GM20000 (cell line): ENCODE results near the gene CCDC70.

Experiments
- DNase-seq: peaks from one replicate; pipeline ENCODE4 v3.0.0; 2012; ENCODE audit warnings: low spot score
- TF ChIP-seq, protein P1 (sequence below): IDR thresholded peaks from 2 replicates; pipeline ENCODE4 v1.5.1; 2012; ENCODE audit warnings: mild to moderate bottlenecking, control low read depth; ENCODE audit errors: extremely low read depth, missing control alignments

The CCDC70 gene

DNA sequence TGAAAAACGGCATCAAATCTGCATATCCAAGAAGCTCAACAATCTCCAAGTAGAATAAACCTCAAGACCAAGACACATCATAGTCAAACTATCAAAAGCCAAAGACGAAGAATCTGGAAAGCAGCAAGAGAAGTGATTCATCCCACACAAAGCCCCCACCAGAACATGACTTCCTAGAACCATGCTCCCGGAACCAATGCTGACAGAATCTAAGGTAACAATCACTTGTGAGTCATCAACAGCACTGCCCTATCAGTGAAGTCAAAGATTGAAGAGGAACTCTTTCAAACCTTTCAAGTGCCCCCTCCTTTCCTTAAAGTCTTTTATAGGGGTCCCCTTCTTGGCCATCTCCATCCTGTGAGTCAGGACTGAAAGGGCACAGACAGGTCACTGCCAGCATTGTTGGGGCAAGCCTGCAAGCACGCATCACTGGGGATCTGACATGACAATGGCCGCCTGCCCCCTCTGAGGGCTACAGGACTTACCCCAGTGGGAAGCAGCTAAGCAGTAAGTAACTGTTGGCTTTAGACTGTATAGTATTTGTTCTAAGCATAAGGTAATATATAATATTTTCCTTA, at the start of gene CCDC70:
Gene CCDC70 (plus strand): TSS at position 247 of the 578 bp plus-strand sequence. CDS start 3,443 bp downstream, outside the sequence.
- TF ChIP-seq, protein P1, sequence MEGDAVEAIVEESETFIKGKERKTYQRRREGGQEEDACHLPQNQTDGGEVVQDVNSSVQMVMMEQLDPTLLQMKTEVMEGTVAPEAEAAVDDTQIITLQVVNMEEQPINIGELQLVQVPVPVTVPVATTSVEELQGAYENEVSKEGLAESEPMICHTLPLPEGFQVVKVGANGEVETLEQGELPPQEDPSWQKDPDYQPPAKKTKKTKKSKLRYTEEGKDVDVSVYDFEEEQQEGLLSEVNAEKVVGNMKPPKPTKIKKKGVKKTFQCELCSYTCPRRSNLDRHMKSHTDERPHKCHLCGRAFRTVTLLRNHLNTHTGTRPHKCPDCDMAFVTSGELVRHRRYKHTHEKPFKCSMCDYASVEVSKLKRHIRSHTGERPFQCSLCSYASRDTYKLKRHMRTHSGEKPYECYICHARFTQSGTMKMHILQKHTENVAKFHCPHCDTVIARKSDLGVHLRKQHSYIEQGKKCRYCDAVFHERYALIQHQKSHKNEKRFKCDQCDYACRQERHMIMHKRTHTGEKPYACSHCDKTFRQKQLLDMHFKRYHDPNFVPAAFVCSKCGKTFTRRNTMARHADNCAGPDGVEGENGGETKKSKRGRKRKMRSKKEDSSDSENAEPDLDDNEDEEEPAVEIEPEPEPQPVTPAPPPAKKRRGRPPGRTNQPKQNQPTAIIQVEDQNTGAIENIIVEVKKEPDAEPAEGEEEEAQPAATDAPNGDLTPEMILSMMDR = no peak
- DNase-seq = no peak

DNA sequence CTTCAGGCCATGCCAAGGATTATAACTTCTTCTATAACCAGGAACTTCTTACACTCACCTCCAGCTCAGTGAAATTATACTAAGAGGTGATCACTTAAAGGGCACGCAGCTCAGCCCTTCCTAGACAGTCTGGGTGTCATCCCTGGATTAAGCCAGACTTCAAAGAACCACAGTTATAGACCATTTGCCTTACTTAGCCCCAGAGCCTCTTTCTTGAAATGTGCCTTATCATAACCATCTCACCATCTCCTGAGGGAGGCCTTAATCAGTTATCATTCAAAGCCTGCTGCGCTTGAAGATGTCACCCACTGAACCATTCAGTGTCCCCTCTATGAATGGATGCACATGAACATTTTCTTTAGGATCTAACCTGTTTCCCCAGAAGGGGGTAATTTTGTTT, 47.7 kb upstream of the CCDC70 start:
- TF ChIP-seq, protein P1 = no peak
- DNase-seq = no peak

DNA sequence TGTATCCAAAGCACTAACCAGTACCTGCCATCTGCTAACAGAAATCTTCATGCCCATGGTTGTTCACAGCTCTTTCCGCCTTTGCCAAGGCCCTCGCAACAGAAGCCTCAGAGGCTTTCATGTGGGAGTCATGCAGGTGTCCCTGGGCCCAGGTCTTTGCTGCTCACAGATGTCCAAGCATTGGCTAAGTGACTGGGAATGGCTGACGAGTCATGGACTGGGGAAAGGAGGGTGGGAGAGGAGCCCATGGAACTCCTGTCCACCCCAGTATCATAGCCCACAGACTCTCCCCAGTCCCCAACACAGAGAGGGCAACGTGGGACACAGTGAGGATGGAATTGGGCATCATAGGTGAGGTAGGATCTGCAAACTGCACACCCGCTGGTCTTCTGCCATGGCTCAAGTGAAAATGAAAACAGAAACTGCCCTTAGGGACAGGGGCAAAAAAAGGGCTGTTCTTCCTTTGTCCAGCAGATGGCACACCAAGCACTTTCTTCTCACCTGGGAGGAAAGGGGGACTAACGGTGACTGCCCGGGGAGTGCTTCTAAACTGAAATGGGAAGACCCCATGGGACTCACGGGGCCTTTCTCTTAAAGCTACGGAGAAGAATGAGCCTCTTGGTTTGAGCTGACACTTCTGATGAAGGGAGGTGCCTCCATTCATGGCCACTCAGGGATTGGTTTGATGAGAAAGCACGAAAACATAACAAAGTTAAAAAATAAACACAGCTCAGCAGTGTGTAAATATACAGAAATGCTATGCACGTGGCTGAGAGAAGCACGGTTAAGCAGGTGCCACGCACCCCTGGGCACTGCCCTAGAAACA, 46.7 kb upstream of the CCDC70 start:
- TF ChIP-seq, protein P1 = peak; percentile 82
- peak; percentile 77 for DNase-seq

DNA sequence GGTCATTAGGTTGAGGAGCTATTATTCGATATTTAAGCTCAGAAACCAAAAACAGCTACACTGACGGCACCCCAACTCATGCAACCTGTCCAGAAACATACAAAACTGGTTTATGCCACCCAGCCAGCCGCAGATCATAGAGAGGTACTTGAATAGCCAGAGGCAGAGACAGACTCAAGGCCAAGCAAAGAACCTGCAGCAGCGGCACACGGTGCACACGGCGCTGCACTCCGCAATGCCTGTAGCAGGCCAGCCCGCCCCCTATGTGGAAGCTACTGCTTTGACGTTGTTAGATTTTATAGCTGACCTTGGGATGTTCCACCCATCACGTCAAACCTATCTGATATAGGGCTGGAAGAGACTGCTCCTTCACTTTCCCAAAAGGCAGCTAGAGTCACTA, 45.9 kb upstream of the CCDC70 start:
- TF ChIP-seq, protein P1 = no peak
- no peak for DNase-seq

DNA sequence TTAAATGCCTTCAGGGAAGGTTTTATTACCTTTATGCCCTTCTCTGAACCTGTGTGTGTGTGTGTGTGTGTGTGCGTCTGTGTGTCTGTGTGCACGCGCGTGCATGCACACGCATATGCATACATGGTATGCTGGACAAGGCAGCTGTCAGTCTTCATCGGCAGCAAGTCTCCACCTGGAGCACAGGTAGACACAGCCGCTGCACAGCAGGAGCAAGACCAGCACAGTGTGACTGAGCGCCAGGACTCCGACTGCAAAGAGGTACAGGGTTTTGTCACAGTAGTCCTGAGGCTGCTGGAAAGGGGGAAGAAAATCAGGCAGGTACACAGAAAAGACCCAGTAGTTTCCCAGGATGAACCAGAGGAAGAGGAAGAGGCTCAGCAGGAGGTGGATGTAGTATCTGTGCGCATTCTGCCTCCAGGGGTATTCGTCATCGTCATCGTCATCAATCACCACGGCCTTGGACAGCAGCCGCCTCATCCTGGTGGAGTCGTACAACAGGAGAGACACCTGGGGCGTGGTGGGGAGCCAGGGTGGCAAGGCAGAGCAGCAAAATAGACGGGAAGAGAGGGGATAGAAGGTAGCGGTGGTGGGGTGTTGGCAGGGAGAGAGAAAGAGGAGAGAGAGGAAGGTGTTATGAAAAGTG, 45.0 kb upstream of the CCDC70 start:
- DNase-seq = no peak
- TF ChIP-seq, protein P1 = no peak

DNA sequence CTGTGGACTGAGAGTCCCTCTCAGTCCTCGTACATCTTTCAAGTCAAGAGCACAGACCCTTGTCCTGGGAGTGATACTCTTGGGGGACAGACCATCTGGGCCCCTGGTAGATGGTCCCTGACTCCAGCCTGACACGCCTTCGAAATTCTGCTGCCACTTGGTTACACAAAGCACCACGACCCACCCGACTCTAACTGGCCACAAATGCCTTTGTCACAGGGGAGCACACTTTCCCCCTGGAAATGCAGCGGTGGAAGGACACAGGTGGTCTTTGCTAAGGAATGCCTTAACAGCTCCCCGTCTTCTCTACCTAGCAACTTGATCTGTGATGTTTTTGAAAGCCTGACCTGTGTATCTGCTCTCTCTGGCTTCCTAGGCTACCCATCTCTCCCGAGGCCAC, 44.1 kb upstream of the CCDC70 start:
- TF ChIP-seq, protein P1 = no peak
- DNase-seq = no peak

DNA sequence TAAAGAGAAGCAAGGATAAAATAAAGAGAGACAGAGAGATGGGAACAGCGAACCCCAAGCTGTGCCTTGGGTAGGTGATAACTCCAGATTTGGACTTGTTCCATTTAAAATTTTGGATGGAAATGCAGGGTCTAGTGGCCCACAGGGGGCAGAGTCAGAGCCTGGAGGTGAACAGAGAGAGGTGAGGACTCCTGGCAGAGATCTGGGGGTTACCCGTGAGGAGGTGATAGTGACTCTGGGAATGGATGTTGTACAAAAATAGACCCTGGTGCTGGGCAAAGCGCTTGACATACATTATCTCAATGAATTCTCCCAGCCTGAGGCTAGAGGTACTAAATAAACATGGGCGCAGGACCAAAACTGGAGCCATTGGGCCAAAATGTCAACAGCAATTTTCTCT, 43.5 kb upstream of the CCDC70 start:
- TF ChIP-seq, protein P1 = no peak
- no peak for DNase-seq
